ENCODE data around the gene DNAH6.
A peak's percentile ranks its signal among the peaks of the same experiment; 100 is the strongest.
"Not testable (repeated sequence)": the region's sequence is repeated elsewhere in the genome, so short reads cannot be mapped to it uniquely, and the experiment has no call there.

DNAH6 gene

DNA sequence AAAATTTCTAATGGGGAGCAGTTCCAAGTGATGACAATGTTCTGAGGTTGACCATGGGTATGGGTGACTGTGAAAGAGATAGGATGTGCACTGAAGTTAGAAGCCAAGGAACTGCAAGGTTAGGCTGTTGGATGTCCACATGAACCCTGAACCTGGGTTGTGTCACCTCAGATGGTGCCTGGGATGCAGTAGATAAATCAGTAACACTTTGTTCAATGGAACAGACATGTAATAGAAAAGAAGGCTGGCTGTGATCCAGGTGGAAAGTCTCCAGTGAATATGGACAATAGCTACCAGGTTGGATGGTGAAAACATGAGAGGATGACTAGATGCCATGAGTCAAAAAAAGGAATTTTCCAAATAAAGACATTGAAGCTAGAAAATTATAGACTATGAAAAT is 233.1 kb downstream of the DNAH6 start:
- DNase-seq (ENCODE audit: low read depth), result no peak

DNA sequence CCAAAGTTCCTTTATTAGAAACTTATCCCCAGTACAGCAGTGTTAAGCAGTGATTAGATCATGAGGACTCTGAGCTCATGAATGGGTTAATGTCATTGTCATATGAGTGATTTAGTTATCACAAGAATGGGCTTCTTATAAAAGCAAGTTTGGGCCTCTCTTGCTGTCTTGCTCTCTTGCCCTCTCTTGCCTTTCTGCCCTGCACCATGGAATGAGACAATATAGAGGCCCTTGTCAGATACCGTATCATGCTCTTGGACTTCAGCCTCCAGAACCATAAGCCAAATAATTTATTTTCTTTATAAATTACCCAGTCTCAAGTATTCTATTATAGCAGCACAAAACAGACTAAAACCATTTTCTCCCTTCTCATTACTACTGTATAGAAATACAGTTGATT is 238.8 kb downstream of the DNAH6 start:
- no peak for DNase-seq (ENCODE audit: low read depth)

DNA sequence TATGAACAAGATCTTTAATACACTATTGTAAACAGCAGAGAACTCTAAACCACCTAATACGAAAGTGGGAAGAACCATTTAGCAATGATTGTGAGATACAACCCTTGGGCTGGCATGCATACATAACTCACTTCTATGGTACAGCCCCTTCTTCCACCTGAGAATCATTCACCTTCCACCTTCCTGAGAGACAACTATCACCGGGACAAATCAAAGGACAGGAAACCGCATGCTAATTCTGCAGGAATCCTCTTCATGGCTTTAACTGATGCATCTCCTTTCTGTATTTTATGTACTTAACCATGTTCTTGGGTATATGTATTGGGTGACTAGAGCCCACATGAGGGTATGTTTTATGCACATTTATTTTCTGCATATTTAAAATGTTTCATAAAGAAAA is 241.3 kb downstream of the DNAH6 start:
- DNase-seq (ENCODE audit: low read depth), result no peak

GRCh38 chr2:84766791-84767190 is 250.5 kb downstream of the DNAH6 start:
- DNase-seq (ENCODE audit: low read depth), result no peak

- no peak for DNase-seq (ENCODE audit: low read depth)
Measured at GRCh38 chr2:84768840-84769239, 252.5 kb downstream of the DNAH6 start.

GRCh38 chr2:84770280-84770679 is 254.0 kb downstream of the DNAH6 start:
- DNase-seq (ENCODE audit: low read depth), result no peak

- no peak for DNase-seq (ENCODE audit: low read depth)
Measured at GRCh38 chr2:84771251-84771650, 255.0 kb downstream of the DNAH6 start.

DNA sequence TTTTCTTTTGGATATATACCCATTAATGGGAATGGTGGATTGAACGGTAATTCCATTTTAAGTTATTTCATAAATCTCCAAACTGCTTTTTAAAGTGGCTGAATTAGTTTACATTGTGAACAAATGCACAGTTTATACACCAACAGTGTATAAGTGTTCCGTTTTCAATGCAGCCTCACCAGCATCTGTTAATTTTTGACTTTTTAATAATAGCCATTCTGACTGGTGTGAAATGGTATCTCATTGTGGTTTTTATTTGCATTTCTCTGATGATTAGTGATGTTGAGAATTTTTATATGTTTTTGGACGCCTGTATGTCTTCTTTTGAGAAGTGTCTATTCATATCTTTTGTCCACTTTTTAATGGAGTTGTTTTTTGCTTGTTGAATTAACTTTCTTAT is 257.3 kb downstream of the DNAH6 start:
- not testable (repeated sequence) for DNase-seq (ENCODE audit: low read depth)

- no peak for DNase-seq (ENCODE audit: low read depth)
Measured at GRCh38 chr2:84776011-84776410, 259.7 kb downstream of the DNAH6 start.

DNA sequence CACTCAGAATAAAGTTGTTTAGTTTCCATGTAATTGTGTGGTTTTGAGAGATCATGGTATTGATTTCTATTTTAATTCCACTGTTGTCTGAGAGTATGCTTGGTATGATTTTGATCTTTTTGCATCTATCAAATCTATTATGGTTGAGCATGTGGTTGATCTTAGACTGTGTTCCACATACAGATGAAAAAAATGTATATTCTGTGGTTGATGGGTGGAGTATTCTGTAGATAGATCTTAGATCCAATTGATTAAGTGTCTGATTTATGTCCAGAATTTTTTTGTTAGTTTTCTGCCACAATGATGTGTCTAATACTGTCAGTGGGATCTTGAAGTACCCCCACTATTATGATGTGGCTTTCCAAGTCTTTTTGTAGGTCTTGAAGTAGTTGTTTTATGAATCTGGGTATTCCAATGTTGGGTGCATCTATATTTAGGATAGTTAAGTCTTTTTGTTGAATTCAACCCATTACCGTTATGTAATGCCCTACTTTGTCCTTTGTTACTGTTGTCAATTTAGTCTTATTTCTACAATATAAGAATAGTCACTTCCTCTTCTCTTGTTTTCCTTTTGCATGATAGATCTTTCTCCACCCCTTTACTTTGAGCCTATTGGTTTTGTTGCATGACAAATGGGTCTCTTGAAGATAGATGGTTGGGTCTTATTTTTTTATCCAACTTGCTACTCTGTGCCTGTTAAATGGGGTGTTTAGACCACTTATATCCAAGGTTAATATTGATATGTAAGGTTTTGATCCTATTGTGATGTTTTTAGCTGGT is 262.8 kb downstream of the DNAH6 start:
- DNase-seq (ENCODE audit: low read depth), result no peak

DNA sequence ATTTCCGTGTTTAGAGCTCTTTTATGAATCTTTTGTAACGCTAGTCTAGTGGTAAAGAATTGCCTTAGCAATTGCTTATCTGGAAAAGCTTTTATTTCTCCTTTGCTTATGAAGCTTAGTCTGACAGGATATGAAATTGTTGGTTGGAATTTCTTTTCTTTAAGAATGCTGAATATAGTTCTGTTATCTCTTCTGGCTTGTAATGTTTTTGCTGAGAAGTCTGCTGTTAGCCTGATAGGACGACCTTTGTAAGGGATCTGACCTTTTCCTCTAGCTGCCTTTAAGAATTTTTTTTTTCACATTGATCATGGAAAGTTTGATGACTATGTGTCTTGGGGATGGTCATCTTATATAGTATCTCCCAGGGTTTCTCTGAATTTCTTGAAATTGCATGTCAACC is 263.5 kb downstream of the DNAH6 start:
- DNase-seq (ENCODE audit: low read depth), result no peak

DNA sequence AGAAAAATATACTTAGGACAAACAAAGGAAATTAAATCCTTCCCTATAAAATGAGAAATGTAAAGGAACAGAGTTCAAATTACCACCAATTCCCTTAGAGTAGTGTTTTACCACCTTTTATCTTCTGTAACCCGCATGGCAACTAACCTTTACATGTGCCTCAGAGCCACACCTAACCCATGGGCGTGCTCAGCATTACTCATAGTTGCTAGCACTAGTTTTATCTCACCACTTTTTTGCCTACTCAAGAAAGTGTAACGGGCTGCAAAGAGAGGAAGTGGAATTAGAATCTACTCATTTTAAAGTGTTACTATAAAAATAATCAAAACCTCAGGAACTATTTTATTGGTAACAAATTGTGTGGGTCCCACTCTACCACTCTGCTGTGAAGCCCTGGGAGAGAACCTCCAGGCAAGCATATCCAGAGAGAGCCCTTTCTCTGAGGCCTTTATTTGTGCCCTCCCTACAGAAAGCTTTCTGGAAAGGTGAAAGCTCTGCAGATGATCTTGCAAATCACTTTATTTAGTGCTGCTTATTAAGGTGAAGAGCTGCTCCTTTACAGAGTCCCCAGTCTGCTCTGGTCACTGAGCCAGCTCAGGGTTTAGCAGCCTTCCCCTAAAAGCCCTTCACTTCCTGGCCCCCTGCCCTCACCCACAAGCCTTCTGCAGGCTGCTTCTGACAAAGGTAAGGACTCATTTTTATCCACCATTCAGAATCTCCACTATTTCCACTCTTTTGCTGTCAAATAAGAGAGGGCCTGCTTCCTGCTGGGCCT is 265.8 kb downstream of the DNAH6 start:
- DNase-seq (ENCODE audit: low read depth), result peak; percentile 36

- DNase-seq (ENCODE audit: low read depth), result peak; percentile 9
Measured at GRCh38 chr2:84782717-84783442, 266.6 kb downstream of the DNAH6 start.

- no peak for DNase-seq (ENCODE audit: low read depth)
Measured at GRCh38 chr2:84785950-84786349, 269.7 kb downstream of the DNAH6 start.

- no peak for DNase-seq (ENCODE audit: low read depth)
Measured at GRCh38 chr2:84786601-84787000, 270.3 kb downstream of the DNAH6 start.

- no peak for DNase-seq (ENCODE audit: low read depth)
Measured at GRCh38 chr2:84788027-84788426, 271.7 kb downstream of the DNAH6 start.

DNA sequence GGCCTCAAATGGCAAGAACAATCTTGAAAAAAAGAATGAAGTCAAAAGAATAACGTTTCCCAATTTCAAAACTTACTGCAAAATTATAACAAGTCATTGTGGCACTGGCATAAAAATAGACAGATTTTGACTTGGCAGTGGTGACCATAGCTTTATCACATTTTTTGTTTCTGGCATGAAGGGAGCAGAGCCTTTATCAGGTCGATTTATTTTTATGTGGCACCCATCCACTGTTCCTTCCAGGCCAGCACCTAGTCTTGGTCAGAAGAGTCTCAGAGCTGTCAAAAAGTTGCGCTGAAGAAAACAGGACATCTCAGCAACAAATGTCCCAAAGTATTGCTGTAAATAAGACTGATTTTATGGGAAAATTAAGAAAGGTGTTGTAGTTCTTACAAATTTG is 272.2 kb downstream of the DNAH6 start:
- no peak for DNase-seq (ENCODE audit: low read depth)

GRCh38 chr2:84792856-84793522 is 276.7 kb downstream of the DNAH6 start:
- DNase-seq (ENCODE audit: low read depth), result no peak

DNA sequence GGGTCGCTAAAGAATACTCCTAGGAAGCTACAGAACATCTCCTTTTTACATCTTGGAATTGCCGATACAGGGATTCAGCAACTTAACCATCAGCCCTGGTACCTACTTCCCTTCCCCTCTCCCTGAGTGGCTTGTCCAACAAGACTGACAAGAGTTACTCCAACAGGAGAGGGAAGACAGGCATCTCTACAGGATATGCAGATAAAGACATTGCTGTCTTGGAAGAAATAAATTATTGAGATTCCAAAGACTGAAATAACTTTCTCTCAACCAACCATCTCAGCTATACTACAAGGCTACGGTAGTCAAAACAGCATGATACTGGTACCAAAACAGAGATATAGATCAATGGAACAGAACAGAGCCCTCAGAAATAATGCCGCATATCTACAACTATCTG is 277.3 kb downstream of the DNAH6 start:
- DNase-seq (ENCODE audit: low read depth), result no peak

DNA sequence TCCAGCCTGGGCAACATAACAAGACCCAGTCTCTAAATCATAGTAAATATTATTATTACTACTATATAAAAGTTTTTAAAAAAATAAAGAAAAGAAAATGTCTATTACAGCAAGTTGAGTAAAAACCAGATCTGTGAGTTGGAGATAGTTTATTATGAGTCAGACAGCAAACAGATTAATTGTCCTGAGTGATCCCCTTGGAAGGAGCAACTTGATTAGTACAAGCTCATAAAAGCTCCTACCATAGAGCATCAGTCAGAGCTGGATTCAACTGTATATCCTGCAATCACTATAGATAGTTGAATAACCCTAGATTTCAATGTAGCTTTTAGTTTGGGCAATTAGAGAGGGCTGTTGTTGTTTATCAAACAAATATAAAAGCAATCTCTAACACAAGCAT is 280.5 kb downstream of the DNAH6 start:
- DNase-seq (ENCODE audit: low read depth), result no peak

DNA sequence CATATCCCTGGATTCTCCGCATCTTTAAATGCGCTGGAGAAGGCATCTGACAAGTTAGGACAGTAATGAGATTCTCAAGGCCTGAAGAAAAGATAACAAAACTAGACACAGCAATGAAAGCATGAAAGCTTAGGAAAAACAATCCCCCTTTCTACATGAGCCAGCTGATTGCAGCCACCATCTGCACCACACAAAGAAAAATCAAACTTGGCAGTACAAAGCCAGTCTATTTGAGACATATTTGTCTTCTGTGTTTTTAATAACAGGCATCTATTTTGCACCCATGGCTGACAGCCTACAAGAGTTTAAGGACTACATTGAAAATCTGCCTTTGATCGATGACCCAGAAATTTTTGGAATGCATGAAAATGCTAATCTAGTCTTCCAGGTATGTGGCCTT is 281.0 kb downstream of the DNAH6 start:
- no peak for DNase-seq (ENCODE audit: low read depth)

DNA sequence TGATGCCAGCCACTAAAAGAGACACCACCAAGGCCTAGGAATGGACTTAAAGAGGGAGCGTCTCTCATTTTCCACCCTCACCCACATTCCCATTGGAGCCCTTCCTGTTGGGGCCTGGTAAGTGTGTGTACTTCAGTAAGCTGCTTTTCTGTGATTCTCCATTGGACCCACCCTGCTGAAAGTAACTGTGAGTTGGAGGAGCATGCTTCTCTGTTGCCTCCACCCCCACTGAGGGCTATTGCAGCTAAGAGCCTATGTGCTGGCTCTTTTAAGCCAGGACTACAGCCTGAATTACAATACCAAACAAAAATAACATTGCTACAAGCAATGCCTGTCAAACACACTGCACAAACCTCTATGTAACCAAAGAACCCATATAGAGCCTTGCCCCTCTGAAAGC is 283.5 kb downstream of the DNAH6 start:
- no peak for DNase-seq (ENCODE audit: low read depth)

Measured in activated gamma-delta T cell treated with anti-CD3 and anti-CD28 coated beads, Interleukin-2, amount 50 U/mL, for 16 hours (primary cell).